Right atrium auricular region (tissue), 2 donors: ENCODE results near the gene ARHGAP42. TPM values are rescaled to one million over a fixed set of nuclear protein-coding genes. Genes with fewer than 3 reads are reported as not detected.

Experiments
- DNase-seq: peaks from one replicate; pipeline ENCODE4 v3.0.0-alpha.2; 2019; ENCODE audit warnings: low spot score
- H3K27ac ChIP-seq, 2 donors: fragments of 200-600 bp; sonication (generic); 1 replicate in 1 of 2; 2 replicates in 1 of 2; pipeline ENCODE4 v1.5.1; 2016 to 2019
- H3K27me3 ChIP-seq, 2 donors: fragments of 200-600 bp; sonication (generic); one replicate each; pipeline versions ENCODE4 v1.5.1 to v1.6.0; 2017 to 2019
- H3K36me3 ChIP-seq: fragments of 200-600 bp; sonication (generic); one replicate; pipeline ENCODE4 v1.5.1; 2016
- H3K4me1 ChIP-seq, 2 donors: fragments of 200-600 bp; sonication (generic); one replicate each; pipeline versions ENCODE4 v1.5.1 to v1.6.0; 2017 to 2019
- H3K4me3 ChIP-seq, 2 donors: fragments of 200-600 bp; sonication (generic); 1 replicate in 1 of 2; 2 replicates in 1 of 2; pipeline ENCODE4 v1.5.1; 2017 to 2019; ENCODE audit warnings: mild to moderate bottlenecking in 1 of 2, moderate library complexity in 1 of 2
- H3K9me3 ChIP-seq, 2 donors: fragments of 200-600 bp; sonication (generic); one replicate each; pipeline ENCODE4 v1.5.1; 2019
- CTCF ChIP-seq, 2 donors: fragments of 200-600 bp; sonication (generic); IDR thresholded peaks; one replicate each; pipeline ENCODE4 v1.5.1; 2019; ENCODE audit warnings: antibody characterized with exemption in 2 of 2
- total RNA-seq, 2 donors: library from RNA; depleted of rRNA; stranded (reverse); fragments of >200 nt; gene quantifications; one replicate each; pipeline ENCODE4 v1.1.0, GENCODE V29; 2016

The ARHGAP42 gene
- total RNA-seq, 2 donors from 2014 or later = 6.1 to 12.1 TPM

DNA sequence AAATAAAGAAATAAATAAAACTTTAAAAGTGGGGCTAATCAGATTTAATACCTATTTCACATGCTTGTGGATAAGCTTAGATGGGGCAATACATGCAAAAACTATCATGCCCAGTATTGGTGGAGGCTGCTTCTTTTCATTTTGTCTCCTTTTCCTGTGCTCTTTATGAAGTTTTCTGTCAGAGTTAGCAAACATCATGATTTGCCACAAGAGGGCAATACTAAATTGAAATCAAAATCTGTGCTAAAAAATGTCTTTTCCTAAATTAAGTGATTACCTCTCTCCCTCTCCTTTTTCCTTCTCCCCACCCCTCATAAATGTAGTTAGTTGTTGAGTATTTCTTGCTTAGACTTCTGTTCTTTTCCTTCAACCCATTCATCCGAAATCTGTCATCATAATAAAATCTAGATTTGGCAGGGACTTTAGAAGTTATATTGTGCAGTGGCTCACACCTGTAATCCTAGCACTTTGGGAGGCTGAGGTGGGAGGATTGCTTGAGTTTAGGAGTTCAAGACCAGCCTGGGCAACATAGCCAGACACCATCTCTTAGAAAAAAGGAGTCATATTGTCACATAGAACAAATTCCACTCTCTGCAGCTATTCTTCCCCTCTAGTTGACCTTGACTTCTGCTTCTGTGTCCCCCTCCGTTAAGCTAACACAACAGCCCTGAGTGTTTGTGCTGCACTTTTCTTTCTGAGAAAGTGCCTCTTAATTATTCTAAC lies 4.7 kb upstream of the ARHGAP42 start:
- no peaks in the 10 kb centered on the region for H3K36me3 ChIP-seq
- peak; percentile 15 to 66 for TF ChIP-seq CTCF (IDR thresholded peaks at IDR 0.05)
- no peak overlapping the region for H3K27ac ChIP-seq
- H3K4me3 ChIP-seq = no peak overlapping the region
- H3K27me3 ChIP-seq = no peaks in the 10 kb centered on the region
- no peaks in the 10 kb centered on the region for H3K4me1 ChIP-seq
- DNase-seq = no peak
- no peaks in the 10 kb centered on the region for H3K9me3 ChIP-seq

DNA sequence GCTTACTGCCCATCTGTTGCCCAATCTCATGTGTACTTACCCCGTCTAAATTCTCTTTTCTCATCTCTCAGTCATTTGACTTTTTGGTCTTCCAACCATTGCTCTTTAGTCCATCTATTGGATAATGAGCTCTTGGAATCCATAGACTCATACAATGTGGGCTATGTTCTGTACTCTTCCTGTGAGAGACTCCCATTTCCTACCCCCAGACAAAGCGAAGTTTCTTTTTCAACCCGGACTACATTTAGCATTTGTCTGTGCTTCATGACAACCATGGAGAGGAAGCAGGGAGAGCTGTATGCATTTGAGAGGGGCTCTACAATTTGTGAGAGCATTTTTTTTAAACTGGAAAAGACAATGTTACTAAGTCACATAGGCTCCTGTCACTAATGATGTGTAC lies 4.0 kb upstream of the ARHGAP42 start:
- TF ChIP-seq CTCF (IDR thresholded peaks at IDR 0.05) = no peak
- Histone ChIP-seq H3K27me3 (no peaks in the 10 kb centered on the region), H3K4me3 (no peak overlapping the region), H3K36me3 (no peaks in the 10 kb centered on the region), H3K9me3 (no peaks in the 10 kb centered on the region), H3K27ac (no peak overlapping the region), H3K4me1 (peaks cover 0 to 2% of the 10 kb centered on the region in 2 donors)
- no peak for DNase-seq

- Histone ChIP-seq H3K27me3 (no peaks in the 10 kb centered on the region), H3K36me3 (no peaks in the 10 kb centered on the region), H3K4me1 (peaks cover 0 to 13% of the 10 kb centered on the region in 2 donors), H3K27ac (peak overlapping the region in 1 of 2 donors; percentile 38), H3K9me3 (no peaks in the 10 kb centered on the region), H3K4me3 (no peak overlapping the region)
- no peak for DNase-seq
- TF ChIP-seq CTCF (IDR thresholded peaks at IDR 0.05) = no peak
Observed at GRCh38 chr11:100684101-100685065, 2.7 kb upstream of the ARHGAP42 start.

DNA sequence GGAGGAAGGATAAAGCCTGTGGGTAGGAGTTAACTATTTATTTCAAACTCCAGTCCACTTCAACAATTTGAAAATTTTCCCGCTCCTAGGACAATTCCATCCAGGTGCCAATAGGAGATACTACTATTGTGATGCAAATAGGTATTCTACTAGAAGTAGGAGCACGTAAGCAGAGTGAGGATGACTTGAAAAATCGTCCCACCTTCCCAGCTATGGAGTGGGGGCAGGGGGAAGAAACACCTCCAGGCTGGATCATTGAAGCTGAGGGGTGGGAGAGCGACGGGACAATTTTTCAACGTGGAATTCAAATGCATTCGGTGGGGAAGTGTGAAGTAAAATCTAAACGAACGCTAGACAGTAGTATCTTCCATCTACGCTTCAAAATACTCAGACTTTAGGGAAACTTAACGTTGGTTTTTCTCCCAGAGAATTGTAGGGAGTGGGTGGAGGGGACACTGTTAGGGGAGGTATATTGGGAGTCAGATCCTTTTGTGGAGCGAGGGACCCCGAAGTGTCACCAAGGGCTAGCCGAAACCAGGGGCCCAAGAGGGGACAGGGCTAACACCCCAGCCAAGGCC lies 523 bp upstream of the ARHGAP42 start:
- H3K36me3 ChIP-seq = no peaks in the 10 kb centered on the region
- peak overlapping the region; percentile 80 to 82 for H3K27ac ChIP-seq
- DNase-seq = no peak
- H3K9me3 ChIP-seq = no peaks in the 10 kb centered on the region
- TF ChIP-seq CTCF (IDR thresholded peaks at IDR 0.05) = no peak
- H3K27me3 ChIP-seq = no peaks in the 10 kb centered on the region
- H3K4me3 ChIP-seq = peak overlapping the region; percentile 64 to 73
- H3K4me1 ChIP-seq = peaks cover 0 to 22% of the 10 kb centered on the region in 2 donors

DNA sequence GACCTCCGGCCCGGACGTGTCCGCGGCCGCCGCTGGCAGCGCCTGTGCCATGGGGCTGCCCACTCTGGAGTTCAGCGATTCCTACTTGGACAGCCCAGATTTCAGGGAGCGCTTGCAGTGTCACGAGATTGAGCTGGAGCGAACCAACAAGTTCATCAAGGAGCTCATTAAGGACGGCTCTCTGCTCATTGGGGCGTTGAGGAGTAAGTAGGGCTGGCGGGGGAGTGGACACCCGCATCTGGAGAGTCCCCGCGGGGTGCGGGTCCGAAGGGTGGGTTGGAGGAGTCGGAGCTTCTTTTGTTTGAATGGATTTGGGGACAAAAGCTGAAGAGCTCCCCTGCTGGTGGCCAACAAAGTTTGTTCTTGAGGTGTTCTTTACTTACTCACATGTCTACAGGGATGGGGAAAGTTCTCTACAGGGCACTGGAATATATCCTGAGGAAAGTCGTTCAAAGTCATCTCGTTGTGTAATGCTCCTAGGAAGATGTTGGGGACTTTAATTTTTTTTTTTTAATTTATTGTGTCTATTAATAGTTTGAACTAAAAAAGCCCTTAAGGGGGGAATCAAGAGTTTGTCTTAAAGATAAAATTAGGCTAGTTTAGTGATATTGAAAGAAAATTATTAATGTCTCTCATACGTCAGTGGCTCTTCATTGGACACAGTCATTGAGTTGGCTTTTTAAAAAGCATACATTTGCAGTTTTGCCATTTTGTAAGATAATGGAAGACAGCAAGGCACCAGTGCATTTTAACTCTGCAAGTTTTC lies 725 bp downstream of the ARHGAP42 start:
- peak; percentile 73 for DNase-seq
- Histone ChIP-seq H3K27me3 (no peaks in the 10 kb centered on the region), H3K4me1 (peaks cover 0 to 22% of the 10 kb centered on the region in 2 donors), H3K4me3 (peak overlapping the region; percentile 64 to 73), H3K36me3 (no peaks in the 10 kb centered on the region), H3K9me3 (no peaks in the 10 kb centered on the region), H3K27ac (peak overlapping the region; percentile 80 to 82)
- TF ChIP-seq CTCF (IDR thresholded peaks at IDR 0.05) = peak; percentile 72 to 78
